ENCODE results near the gene ADCY2. TPM values are rescaled to one million over a fixed set of nuclear protein-coding genes. Genes with fewer than 3 reads are reported as not detected.

Gene ADCY2
- total RNA-seq, 1 experiment from 2014 or later = not detected

- Histone ChIP-seq H3K4me3 (ENCODE audit: low read depth, low read length) (no peak overlapping the region), H3K4me1 (no peaks in the 10 kb centered on the region), H3K36me3 (ENCODE audit: control insufficient read depth, insufficient read depth, low read length) (no peaks in the 10 kb centered on the region), H3K9me3 (no peaks in the 10 kb centered on the region), H3K27me3 (replicated peaks; ENCODE audit: control insufficient read depth, insufficient read depth, low read length) (no peaks in the 10 kb centered on the region; the same call in 1 of the 2 replicates)
- Mint-ChIP-seq H3K27me3 (ENCODE audit: insufficient read depth, unreplicated experiment) (peaks cover 4% of the 10 kb centered on the region), H3K36me3 (ENCODE audit: insufficient read depth, unreplicated experiment) (no peaks in the 10 kb centered on the region), H3K4me1 (ENCODE audit: low read depth, unreplicated experiment) (no peaks in the 10 kb centered on the region), H3K4me3 (ENCODE audit: unreplicated experiment) (no peak overlapping the region), H3K9me3 (ENCODE audit: unreplicated experiment) (no peaks in the 10 kb centered on the region), H3K27ac (ENCODE audit: unreplicated experiment) (no peak overlapping the region)
- no peak for DNase-seq
- intact Hi-C loops (cut with micrococcal nuclease; ENCODE audit: unreplicated experiment) = no loop called here
- ChIA-PET POLR2A (no interaction called here), CTCF (no interaction called here)
- BruUV-seq (replicated peaks) = no TSS peak
- TF ChIP-seq CTCF (IDR thresholded peaks at IDR 0.05; ENCODE audit: insufficient read depth in 1 of 2, low read depth in 1 of 2, low read length in 1 of 2, severe bottlenecking in 1 of 2, unreplicated experiment in 1 of 2) = no peak
Observed at GRCh38 chr5:7415123-7415522, 19.2 kb downstream of the ADCY2 start.

GRCh38 chr5:7415587-7416535 lies 19.9 kb downstream of the ADCY2 start:
- H3K27me3 Mint-ChIP-seq (ENCODE audit: insufficient read depth, unreplicated experiment) = peaks cover 4% of the 10 kb centered on the region
- ChIA-PET CTCF (no interaction called here), POLR2A (no interaction called here)
- no peak overlapping the region for H3K27ac Mint-ChIP-seq (ENCODE audit: unreplicated experiment)
- DNase-seq = no peak
- H3K4me1 ChIP-seq = no peaks in the 10 kb centered on the region
- no peak overlapping the region for H3K4me3 ChIP-seq (ENCODE audit: low read depth, low read length)
- no peaks in the 10 kb centered on the region for H3K9me3 ChIP-seq
- no peaks in the 10 kb centered on the region for H3K4me1 Mint-ChIP-seq (ENCODE audit: low read depth, unreplicated experiment)
- no peaks in the 10 kb centered on the region; the same call in 1 of the 2 replicates for H3K27me3 ChIP-seq (replicated peaks; ENCODE audit: control insufficient read depth, insufficient read depth, low read length)
- H3K36me3 Mint-ChIP-seq (ENCODE audit: insufficient read depth, unreplicated experiment) = no peaks in the 10 kb centered on the region
- H3K36me3 ChIP-seq (ENCODE audit: control insufficient read depth, insufficient read depth, low read length) = no peaks in the 10 kb centered on the region
- H3K9me3 Mint-ChIP-seq (ENCODE audit: unreplicated experiment) = no peaks in the 10 kb centered on the region
- BruUV-seq (replicated peaks) = no TSS peak
- intact Hi-C loops (cut with micrococcal nuclease; ENCODE audit: unreplicated experiment) = no loop called here
- H3K4me3 Mint-ChIP-seq (ENCODE audit: unreplicated experiment) = no peak overlapping the region
- TF ChIP-seq CTCF (IDR thresholded peaks at IDR 0.05; ENCODE audit: insufficient read depth in 1 of 2, low read depth in 1 of 2, low read length in 1 of 2, severe bottlenecking in 1 of 2, unreplicated experiment in 1 of 2) = no peak

GRCh38 chr5:7418276-7418675 lies 22.3 kb downstream of the ADCY2 start:
- BruUV-seq (replicated peaks) = no TSS peak
- H3K4me3 ChIP-seq (ENCODE audit: low read depth, low read length) = no peak overlapping the region
- H3K27me3 ChIP-seq (replicated peaks; ENCODE audit: control insufficient read depth, insufficient read depth, low read length) = no peaks in the 10 kb centered on the region; the same call in 1 of the 2 replicates
- Mint-ChIP-seq H3K4me1 (ENCODE audit: low read depth, unreplicated experiment) (no peaks in the 10 kb centered on the region), H3K36me3 (ENCODE audit: insufficient read depth, unreplicated experiment) (no peaks in the 10 kb centered on the region), H3K4me3 (ENCODE audit: unreplicated experiment) (no peak overlapping the region), H3K27me3 (ENCODE audit: insufficient read depth, unreplicated experiment) (peaks cover 4% of the 10 kb centered on the region), H3K27ac (ENCODE audit: unreplicated experiment) (no peak overlapping the region), H3K9me3 (ENCODE audit: unreplicated experiment) (no peaks in the 10 kb centered on the region)
- no peak for TF ChIP-seq CTCF (IDR thresholded peaks at IDR 0.05; ENCODE audit: insufficient read depth in 1 of 2, low read depth in 1 of 2, low read length in 1 of 2, severe bottlenecking in 1 of 2, unreplicated experiment in 1 of 2)
- H3K9me3 ChIP-seq = no peaks in the 10 kb centered on the region
- POLR2A ChIA-PET = no interaction called here
- no peaks in the 10 kb centered on the region for H3K4me1 ChIP-seq
- DNase-seq = no peak
- intact Hi-C loops (cut with micrococcal nuclease; ENCODE audit: unreplicated experiment) = no loop called here
- no peaks in the 10 kb centered on the region for H3K36me3 ChIP-seq (ENCODE audit: control insufficient read depth, insufficient read depth, low read length)
- CTCF ChIA-PET = no interaction called here

Data from Caco-2 (cell line).